RCC 7860 (cell line): ENCODE data around the gene PON3.

Experiments used
- DNase-seq: peaks from one replicate; pipeline ENCODE4 v3.0.0-alpha.2; 2015; ENCODE audit warnings: low spot score
- FAIRE-seq: peaks from 2 replicates; lab custom pipeline; 2012; peaks lifted over from hg19 to GRCh38; lab: Jason Lieb, UNC

PON3 gene

DNA sequence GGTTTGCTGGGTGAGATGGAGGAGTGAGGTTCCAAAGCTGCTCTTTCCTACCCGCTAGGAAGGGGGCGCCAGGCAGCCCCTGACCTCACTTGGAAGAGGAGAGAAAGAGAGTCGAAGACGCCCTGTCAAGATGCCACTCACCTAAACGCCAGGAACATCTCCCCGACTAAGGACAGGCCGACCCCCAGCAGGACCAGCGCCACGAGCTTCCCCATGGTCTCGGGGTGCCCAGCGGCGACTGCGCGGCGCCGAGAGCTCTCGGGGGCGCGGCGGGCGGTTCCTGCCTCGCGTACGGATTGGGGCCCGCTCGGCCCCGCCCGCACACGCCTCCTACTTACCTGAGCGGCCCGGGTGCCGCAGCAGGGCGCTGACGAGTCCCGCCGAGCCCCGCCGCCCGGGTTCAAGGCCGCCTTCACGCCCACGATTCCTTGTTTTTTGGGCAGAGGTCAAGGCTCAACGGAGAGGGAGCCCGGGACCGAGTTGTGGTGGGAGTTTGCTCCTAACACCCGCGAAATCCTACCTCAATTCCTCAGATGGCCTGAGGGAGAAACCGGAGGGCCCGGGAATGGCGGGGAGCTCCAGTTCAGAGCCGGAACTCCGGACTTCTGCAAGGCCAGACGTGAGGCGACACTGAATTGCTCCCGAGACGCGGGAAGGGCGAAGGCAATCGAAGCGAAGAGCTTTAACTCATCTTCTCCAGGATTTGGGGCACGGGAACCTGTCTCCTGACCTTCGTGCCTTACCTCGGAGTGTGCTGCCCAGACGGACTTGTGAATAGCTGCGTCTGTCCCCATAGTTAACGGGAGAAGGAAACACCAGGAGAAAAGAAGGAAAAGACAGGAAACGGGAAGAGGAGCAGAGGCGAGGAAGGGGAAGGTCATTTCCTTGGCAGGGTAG, at the start of gene PON3:
Gene PON3 (minus strand): TSS at position 240 of the 897 bp plus-strand sequence. CDS start 25 bp downstream, at position 215.
- no peak for FAIRE-seq
- no peak for DNase-seq

DNA sequence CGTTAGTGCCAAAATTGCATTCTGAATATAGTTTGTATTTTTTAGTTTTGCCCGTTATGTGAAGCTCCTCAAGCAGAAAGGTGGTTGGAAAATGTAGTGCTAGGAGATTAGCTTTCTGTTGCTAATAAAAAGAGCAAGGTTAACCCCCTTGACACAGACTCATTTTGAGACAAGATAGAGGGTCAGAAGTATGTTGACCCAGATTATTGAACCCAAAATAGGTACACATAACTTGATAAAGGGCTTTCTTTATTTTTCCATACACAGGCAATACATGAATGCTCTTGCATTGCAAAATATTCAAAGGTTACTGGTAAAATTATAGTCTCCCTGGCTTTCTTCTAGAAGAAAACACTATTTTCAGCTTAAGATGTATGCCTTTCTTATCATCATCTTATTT, 48.6 kb upstream of the PON3 start:
- FAIRE-seq (no peak), DNase-seq (no peak)

DNA sequence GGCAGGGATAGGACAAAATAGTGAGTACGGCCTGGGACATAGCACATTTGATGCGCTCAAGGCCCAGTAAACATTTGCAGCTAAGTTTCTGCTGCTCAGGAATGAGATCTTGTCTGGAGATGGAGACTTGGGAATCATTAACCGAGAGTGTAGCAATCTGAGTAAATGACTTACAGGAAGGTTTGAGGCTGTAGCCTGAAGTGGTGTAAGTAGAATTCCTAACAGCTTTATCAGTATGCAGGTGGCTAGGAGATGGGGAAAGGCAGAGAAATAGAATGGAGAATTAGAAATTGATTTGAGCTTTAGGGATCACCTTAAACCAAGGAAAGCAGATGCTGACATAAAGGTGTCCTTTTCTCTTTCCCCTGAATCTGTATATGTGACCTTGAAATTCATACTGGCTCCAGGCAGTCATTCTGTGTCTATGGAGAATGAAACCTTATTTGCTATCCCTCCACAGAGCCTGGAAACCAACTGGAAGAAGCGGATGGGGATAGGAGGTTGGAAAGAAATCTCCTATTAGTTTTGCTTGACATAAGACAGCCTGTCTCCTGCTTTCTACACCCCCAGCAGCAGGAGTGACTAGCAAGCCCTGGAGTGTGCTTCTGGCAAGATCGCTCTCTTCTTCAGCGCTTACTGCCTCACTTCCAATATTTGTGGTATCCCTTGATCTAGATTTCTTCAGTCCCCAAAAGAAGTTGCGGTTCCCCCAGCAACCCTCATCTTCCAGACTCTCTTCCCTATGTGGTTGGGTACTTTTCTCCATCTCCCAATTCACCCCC, 45.1 kb upstream of the PON3 start:
- FAIRE-seq (peak; percentile 99), DNase-seq (peak; percentile 95)

DNA sequence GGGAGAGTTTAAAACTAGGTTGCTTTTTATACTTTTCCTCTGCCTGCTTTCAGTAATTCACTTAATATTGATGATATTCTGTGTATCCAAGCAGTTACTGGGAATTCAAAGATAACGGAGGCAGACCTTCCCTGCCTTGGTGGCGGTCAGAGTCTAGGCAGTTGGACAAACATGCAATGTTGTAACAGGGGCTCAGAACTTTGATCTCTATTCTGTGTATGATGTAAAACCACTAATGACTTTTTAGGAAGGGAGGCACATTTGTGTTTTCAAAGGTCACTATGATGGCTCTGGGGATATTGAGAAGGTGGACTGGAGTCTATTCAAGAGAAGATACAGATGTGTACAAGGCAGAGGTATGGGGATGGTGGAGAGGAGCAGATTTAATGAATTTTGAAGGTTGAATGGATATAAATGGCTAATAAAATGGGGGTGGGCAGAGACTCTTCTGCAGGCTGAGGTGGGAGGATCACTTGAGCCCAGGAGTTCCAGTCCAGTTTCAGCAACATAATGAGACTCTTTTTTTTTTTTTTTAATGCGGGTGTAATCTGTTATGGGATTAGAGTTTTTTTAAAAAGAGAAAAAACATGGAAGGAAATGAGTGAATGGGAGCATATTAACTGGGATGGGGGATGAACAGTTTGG, 44.3 kb upstream of the PON3 start:
- FAIRE-seq: no peak

DNA sequence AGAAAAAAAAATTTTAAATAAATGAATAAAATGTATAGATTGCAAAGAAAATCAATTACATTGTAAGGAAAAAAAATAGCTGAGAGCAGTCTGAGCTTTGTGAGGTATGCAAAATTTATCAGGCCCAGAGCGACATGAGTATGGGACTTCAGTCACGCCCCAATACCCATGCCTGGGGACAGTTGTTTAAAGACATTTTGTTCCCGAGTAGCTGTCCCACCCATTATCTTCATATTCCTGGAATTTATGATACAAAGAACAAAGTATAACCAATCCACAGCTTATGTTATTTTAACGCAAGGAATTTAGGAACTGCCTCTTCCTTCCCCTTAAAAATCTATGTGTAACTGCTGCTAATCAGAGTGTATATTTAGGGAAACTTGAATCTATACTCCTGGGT, 40.2 kb upstream of the PON3 start:
- no peak for DNase-seq
- no peak for FAIRE-seq

More for the DNA sequence above, 44.3 kb upstream of the PON3 start:
- no peak for DNase-seq

DNA sequence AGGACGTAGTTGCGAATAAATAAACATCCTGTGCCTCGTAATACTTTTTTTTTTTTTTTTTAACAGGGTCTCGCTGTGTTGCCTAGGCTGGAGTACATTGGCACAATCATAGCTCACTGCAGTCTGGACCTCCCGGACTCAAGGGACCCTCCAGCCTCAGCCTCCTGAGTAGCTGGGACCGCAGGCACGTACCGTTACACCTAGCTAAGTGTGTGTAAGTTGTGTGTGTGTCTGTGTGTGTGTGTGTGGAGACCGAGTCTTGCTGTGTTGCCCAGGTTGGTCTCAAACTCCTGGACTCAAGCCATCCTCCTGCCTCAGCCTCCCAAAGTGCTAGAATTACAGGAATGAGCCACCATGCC, 39.2 kb upstream of the PON3 start:
- no peak for DNase-seq
- FAIRE-seq: no peak

DNA sequence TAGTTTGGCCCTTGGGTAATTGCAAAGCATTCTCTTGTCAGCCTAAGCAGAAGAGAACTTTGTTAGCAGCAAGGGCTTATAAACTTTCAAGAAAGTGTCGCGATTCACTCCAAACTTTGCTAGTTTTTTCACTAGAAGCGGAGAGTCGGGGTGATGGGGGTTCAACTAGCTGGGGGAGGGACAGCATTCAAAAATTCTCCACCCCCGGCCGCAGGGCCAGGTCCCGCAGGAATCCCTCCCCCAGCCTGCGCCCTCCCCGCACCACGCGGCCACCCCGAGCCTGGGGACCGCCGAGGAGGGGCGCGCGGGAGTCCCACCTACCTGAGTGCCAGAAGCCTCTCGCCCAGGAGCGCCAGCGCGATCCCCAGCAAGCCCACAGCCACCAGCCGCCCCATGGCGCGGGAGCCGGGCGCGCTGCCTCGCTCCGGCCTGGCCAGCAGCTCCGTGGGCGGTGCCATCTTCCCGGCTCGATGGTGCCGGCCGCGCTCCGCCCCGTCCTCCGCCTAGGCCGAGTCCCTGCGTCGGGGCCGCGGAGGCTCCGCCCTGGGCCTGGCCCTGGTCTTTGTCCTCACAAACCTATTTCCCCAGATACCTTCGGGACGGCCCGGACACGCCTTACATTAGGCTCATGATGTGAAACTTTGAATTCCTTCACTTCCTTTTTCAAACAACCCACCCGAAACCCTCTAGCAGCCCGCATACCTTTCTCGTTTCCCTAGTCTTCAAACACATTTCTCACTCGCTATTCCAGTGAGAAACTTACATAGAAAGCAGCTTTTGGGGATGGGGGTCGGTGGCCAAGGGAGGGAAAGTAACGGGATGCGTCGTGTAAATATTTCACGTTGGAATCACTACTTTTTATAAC, 38.6 kb upstream of the PON3 start, which contains the start of gene PON2:
Gene PON2 (minus strand): TSS at position 472 of the 865 bp plus-strand sequence. CDS start 77 bp downstream, at position 395.
- FAIRE-seq (no peak), DNase-seq (peak; percentile 79)

DNA sequence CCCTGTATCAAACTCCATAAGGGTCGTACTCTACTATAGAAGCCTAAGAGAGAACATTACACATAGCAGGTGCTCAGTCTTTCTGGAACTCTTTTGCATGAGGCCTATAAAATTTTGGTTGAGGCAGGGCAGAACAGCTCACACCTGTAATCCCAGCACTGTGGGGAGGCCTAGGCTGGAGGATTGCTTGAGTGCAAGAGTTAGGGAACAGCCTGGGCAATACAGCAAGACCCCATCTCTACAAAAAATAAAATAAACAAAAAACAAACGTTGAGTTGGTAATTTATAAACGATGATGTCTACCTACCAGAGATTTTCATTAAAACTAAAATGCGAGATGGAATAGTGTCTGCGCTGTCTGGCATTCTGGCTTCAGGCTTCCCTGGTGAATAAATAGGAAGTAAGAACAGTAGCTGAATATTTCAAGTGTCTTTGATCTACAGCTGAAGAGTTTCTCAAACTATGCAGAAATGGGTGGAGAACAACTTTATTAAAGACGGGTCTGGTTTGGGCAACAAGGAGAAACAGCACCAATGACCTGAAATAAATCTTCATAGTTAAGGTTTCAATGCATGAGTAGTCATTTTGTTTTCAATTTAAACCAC, 37.9 kb upstream of the PON3 start:
- no peak for DNase-seq
- FAIRE-seq: peak; percentile 22

DNA sequence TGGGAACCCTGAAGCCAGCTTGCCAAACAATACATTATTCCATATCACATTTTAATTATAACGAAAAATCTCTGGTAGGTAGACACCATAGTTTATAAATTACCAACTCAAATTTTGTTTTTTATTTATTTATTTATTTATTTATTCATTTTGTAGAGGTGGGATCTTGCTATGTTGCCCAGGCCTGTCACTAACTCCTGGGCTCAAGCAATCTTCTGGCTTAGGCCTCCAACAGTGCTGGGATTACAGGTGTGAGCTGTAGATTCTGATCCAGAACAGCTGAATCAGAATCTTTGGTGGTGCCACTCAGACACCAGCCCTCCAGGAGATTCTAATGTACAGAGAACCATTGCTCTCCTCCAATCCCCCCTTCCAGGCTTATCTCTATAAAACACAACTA, 37.0 kb upstream of the PON3 start:
- DNase-seq (no peak), FAIRE-seq (no peak)

DNA sequence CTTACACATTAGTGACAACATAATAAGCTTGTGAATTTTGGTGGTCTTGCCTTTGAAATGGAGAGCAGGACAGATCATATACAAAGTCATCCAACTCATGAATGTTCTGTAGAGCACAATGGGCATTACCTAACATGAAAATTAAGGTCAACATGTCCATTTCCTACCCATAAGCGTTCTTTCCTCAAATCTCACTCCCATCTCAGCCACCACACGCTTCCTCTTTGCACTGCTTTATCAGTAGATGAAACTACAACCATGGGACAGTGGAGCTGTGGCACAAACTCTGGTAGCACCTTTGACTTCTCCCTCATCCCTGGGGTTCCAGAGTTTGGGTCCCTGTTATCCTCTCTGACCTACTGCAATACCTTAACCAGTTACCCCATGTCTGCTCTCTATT, 36.4 kb upstream of the PON3 start:
- FAIRE-seq (no peak), DNase-seq (no peak)

DNA sequence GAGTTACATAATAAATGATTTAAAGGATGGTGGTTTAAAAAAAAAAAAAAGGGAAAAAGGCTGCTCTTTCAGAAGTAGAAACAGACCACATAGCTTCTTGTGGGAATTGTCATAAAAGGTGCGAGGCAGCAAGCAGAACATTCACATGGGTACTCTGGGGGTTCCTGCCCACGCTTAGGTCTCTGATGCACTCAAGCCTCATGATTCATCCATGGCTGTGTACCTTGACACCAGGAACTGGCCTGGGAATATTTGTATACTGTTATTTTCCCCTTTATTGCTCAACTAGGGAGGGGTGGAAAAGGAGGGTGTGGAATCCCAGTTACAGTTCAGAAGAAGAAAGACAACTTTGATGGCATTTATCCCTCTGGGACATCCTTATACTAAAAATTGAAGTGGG, 34.7 kb upstream of the PON3 start:
- FAIRE-seq (peak; percentile 93), DNase-seq (peak; percentile 88)

DNA sequence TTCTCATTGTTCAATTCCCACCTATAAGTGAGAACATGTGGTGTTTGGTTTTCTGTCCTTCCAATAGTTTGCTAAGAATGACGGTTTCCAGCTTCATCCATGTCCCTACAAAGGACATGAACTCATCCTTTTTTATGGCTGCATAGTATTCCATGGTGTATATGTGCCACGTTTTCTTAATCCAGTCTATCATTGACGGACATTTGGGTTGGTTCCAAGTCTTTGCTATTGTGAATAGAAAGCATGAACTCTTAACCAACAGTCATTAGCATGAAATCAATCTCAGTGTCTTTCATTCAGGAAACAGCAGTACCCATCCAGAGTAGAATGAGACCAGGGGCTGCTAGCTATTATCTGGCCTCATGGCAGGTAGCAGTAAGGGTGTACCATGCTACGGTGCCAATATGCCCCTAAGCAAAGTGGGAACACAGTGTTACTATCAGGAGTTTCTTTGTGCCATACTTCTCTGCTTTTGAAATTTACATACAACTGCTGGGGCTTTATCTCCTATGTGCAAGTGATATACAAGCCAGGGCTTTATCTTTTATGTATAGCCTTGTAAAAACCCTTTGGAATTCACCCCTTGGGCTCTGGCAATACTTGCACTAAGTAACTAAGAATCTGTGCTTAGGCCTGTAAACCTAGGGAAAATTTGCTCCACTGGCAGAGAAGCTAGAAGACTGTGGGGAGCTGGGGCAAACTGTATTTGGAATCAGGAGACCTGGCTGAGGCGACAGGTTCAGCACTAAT, 33.2 kb upstream of the PON3 start:
- FAIRE-seq (no peak), DNase-seq (no peak)

DNA sequence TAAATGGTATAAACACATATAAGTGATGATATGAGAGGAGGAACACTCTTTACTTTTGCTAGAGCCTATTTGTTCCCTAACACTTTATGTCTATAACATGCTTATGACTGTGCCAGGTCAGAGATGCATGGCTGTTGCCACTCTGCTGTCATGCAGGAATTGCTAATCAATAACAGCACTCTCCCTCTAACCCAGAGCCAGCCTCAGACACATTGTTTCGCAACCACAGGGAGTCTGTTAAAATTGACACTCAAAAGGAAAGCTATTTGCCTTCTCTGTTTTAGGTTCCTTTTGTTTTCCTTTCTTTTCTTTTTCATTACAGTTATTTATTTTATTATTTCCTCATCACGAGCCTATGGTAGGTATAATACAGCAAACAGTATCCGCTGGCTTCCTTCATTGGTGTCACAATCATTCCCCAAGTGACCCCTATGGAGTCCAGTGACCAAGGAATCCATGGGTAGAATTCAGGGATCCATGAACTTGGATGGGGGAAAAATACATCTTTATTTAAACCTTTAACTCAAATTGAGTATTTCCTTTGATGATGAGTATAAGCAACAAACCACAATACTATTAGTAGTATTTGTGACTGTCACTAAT, 31.8 kb upstream of the PON3 start:
- DNase-seq: no peak
- no peak for FAIRE-seq

DNA sequence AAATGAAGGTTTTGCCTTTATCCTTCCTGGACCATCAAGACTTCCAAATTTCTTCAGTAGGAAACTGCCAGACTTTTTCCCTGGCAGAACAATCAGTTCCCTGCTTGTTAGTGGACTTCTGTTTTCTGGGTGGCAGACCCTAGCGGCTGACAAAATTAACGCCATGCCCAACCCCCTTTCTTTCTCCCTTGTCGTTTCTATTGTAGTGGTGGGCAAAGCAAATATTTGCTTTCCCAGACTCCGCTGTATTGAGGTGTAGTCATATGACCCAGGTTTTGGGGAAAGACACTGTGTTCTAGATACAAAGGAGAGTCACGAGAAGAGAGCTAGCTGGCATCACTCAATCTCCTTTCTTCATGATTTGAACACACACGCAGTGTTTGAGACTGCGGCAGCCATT, 31.0 kb upstream of the PON3 start:
- FAIRE-seq: no peak
- DNase-seq: no peak

DNA sequence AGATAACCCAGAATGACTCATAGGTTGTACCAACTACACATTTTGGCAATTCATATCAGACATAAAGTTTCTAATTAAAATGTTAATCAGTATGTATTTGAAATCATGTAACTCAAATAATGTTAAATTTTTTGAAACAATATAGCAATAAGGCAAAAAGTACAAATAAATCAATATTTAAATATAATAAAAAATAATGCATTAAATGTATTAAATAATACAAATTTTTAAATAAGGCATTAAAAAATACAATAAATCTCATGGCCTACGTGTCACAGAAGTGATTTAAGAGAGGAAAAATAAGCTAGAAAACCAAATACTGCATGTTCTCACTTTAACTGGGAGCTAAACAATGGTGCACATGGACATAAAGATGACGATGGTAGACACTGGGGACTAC, 29.5 kb upstream of the PON3 start:
- DNase-seq (no peak), FAIRE-seq (peak; percentile 86)

DNA sequence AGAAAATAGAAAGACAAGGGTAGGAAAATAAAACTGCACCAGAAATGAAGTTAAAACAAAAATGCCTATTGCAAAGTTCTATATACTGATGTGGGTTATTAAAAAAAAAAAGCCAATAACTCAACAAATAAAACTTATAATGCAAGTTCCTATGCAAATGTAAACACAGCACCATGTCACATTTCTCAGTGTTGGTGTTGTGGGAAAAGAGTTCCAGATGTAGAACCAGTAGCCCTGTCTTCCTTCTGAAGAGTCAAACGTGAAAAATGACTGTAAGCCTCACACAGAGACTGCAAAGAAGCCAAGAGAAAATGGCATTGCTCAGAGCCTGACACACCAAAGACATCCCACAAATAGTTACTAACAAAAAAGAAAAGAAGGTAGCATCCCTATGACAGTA, 28.5 kb upstream of the PON3 start:
- peak; percentile 4 for FAIRE-seq

DNA sequence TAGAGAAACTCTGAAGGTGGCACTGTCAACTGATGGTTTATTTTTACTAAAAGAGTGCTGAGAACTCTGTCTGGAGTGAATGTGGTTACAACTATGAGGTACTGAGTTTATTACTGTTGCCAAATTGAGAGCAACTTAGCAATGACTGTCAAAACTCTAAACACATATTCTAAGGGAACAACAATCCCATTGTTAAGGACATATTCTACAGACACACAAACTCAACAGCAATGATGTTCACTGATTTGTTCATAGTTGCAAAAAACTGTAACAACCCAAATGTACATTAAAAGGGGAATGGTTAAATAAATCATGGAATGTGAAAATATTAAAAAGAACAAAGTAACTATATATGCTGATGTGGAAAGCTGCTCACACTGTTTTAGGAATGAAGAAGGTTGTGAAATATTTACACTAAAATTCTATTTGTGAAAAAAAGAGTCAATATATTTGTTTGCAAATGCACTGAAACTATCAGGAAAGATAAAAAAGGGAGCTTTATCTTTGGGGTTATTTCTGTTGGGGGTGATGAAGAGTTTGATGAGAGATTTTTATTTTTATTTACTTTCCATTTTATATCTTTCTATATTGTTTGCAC, 25.8 kb upstream of the PON3 start:
- FAIRE-seq (peak; percentile 58), DNase-seq (no peak)

More for the DNA sequence above, 28.5 kb upstream of the PON3 start:
- no peak for DNase-seq

DNA sequence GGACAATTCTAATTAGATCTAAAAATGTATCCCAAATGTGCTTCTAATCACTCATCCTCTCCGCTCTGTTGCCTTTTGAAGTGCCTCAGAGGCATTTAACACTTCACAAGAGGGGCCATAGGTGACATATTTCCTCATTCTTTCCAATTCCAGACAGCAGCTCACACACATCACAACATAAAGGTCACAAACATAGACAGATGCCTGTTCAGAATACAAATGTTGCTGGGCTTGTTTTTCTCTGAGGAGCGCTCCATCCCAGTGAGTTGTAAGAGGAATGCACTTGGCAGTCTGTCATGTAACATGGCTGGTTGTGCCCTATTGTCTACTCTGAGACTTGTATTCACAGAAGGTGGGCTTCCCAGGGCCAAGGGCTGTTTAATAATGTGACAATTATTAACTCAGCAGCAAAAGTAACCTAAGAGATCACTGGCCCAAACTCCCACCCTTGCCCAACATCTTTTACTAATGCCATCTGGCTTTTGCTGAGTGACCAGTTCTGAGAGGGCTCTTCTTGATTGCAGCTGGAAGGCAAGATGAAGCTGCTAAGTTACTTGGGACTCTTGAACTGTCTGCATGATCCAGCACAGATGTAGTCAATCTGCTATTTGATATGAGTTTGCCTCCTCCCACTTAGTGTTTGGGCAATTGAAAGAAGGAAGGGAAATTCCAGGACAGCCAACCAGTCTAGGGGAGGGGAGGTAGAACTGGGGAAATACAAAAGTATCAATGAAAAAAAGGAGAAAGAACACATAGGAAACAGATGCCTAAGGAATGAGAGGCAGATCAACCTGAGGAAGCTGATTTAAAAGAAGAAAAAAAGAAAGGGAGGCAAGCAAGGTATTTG, 25.0 kb upstream of the PON3 start:
- FAIRE-seq (no peak), DNase-seq (no peak)
